SU-DHL-6 (cell line): Measurements from ENCODE around the gene GRAMD1A.
"Not testable (repeated sequence)": the region's sequence is repeated elsewhere in the genome, so short reads cannot be mapped to it uniquely, and the experiment has no call there.

ENCODE experiments used
- H2AFZ ChIP-seq: fragments of 200-600 bp; sonication (generic); 2 replicates; pipeline ENCODE4 v1.6.1; 2014; ENCODE audit warnings: low read depth, mild to moderate bottlenecking, moderate library complexity, mixed read lengths, antibody characterized with exemption, low read length; ENCODE audit not compliant: severe bottlenecking
- H3F3A ChIP-seq: fragments of 200-600 bp; shearing (Covaris generic); 2 replicates; pipeline ENCODE4 v1.6.0; 2016; ENCODE audit warnings: antibody characterized with exemption, mild to moderate bottlenecking; ENCODE audit not compliant: insufficient read depth
- H3K27ac ChIP-seq: fragments of 200-600 bp; sonication (generic); 2 replicates; pipeline ENCODE4 v1.5.1; 2016; ENCODE audit warnings: low read depth, mild to moderate bottlenecking, low read length, moderate library complexity, mixed read lengths
- H3K27me3 ChIP-seq: fragments of 200-600 bp; sonication (generic), shearing (Covaris generic); 2 replicates; pipeline ENCODE4 v1.6.0; 2014; ENCODE audit warnings: mild to moderate bottlenecking, low read length
- H3K36me3 ChIP-seq: fragments of 200-600 bp; sonication (generic); 2 replicates; pipeline ENCODE4 v1.6.1; 2014; ENCODE audit warnings: mild to moderate bottlenecking, low read length, mixed read lengths
- H3K4me2 ChIP-seq: fragments of 300-600, 200-600 bp; shearing (Covaris generic), sonication (generic); 2 replicates; pipeline ENCODE4 v1.6.0; 2014; ENCODE audit warnings: low read length, low read depth, mild to moderate bottlenecking; ENCODE audit not compliant: poor library complexity, severe bottlenecking
- H3K4me3 ChIP-seq: fragments of 200-600 bp; sonication (generic); 2 replicates; pipeline ENCODE4 v1.5.1; 2014; ENCODE audit warnings: antibody characterized with exemption, low read length, mild to moderate bottlenecking, mixed read lengths; ENCODE audit not compliant: insufficient read depth, poor library complexity, severe bottlenecking
- H3K79me2 ChIP-seq: fragments of 200-600 bp; sonication (generic); 2 replicates; pipeline ENCODE4 v1.6.1; 2014; ENCODE audit warnings: mild to moderate bottlenecking, low read length, moderate library complexity; ENCODE audit not compliant: insufficient read depth
- H3K9ac ChIP-seq: fragments of 200-600 bp; sonication (generic); 2 replicates; pipeline ENCODE4 v1.7.0; 2014; ENCODE audit warnings: mild to moderate bottlenecking, low read length
- H3K9me2 ChIP-seq: fragments of 200-600 bp; sonication (generic); replicated peaks from 2 replicates; pipeline ENCODE4 v1.6.1; 2014; ENCODE audit warnings: low read length; ENCODE audit not compliant: insufficient read depth
- H3K9me3 ChIP-seq: fragments of 200-600 bp; sonication (generic); 2 replicates; pipeline ENCODE4 v1.6.1; 2014; ENCODE audit warnings: low read length, mixed read lengths; ENCODE audit not compliant: insufficient read depth
- H4K20me1 ChIP-seq: fragments of 200-600 bp; sonication (generic); 2 replicates; pipeline ENCODE4 v1.6.1; 2014; ENCODE audit warnings: low read depth, mild to moderate bottlenecking, antibody characterized with exemption, low read length, moderate library complexity, mixed read lengths
- CTCF ChIP-seq: fragments of 200-600 bp; sonication (generic); IDR thresholded peaks from one replicate; pipeline ENCODE4 v1.5.1; 2017; ENCODE audit warnings: antibody characterized with exemption, mild to moderate bottlenecking, low read length, moderate library complexity; ENCODE audit not compliant: insufficient read depth, poor library complexity, severe bottlenecking
- EZH2phosphoT487 ChIP-seq: fragments of 200-600 bp; sonication (generic), shearing (Covaris generic); conservative IDR thresholded peaks from 2 replicates; pipeline ENCODE4 v1.6.1; 2018; ENCODE audit warnings: mild to moderate bottlenecking, antibody characterized with exemption, low read length, moderate library complexity, mixed read lengths

The GRAMD1A gene

DNA sequence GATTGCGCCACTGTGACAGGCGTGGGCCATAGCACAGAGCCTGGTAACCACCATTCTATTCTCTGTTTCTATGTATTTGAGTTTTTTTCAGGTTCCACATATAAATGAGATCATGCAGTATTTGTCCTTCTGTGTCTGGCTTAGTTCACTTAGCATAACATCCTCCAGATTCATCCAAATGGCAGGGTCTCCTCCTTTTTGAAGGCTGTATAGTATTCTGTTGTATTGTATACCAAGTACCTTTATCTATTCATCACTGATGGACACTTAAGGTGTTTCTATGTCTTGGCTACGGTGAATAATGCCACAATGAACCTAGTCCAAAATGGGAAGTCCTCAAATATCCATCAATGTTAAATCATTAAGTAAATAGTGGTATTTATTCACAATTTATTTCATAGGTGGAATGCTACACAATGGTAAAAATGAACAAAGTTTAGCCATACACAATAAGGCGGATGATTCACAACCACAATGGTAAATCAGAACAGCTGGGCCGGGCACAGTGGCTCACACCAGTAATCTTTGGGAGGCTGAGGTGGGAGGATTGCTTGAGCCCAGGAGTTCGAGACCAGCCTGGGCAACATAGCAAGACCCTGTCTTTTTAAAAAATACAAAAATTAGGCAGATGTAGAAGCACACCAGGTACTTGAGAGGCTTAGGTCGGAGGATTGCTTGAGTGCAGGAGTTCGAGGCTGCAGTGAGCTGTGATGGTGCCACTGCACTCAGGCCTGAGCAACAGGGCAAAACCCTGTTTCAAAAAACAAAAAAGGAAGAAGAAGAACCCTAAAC lies 8.4 kb upstream of the GRAMD1A start:
- Histone ChIP-seq H3K27ac (no peak overlapping the region), H3K9ac (no peak overlapping the region), H3K9me2 (no peaks in the 10 kb centered on the region), H3K4me3 (no peak overlapping the region), H3F3A (no peaks in the 10 kb centered on the region), H4K20me1 (no peaks in the 10 kb centered on the region), H3K9me3 (no peaks in the 10 kb centered on the region), H3K36me3 (no peaks in the 10 kb centered on the region), H3K79me2 (no peaks in the 10 kb centered on the region), H3K4me2 (no peak overlapping the region), H2AFZ (no peak overlapping the region), H3K27me3 (no peaks in the 10 kb centered on the region)
- no peak for TF ChIP-seq CTCF

DNA sequence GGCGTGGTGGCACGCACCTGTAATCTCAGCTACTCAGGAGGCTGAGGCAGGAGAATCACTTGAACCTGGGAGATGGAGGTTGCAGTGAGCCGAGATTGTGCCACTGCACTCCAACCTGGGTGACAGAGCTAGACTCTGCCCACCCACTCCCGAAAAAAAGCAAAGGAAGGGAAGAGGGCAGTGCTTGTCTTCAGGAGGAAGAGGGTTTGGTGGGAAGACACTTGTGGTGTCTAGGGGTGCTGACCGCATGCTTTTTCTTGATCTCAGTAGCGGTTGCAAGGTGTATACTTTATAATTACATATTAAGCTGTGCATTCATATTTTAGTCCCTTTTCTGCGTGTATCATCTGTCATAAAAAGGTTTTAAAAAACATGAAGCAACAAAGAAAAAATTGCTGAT lies 7.5 kb upstream of the GRAMD1A start:
- not testable (repeated sequence) for H3K4me3 ChIP-seq

GRCh38 chr19:34994286-34994642 lies 5.9 kb upstream of the GRAMD1A start:
- Histone ChIP-seq H3K36me3 (no peaks in the 10 kb centered on the region), H3K27me3 (no peaks in the 10 kb centered on the region), H4K20me1 (no peaks in the 10 kb centered on the region), H3K4me3 (no peak overlapping the region), H3K9me2 (no peaks in the 10 kb centered on the region), H3K9ac (no peak overlapping the region), H3K79me2 (no peaks in the 10 kb centered on the region), H3K27ac (no peak overlapping the region), H3K4me2 (no peak overlapping the region), H2AFZ (no peak overlapping the region), H3K9me3 (no peaks in the 10 kb centered on the region), H3F3A (no peaks in the 10 kb centered on the region)
- TF ChIP-seq EZH2phosphoT487 (no peak), CTCF (no peak)

More for the DNA sequence above, 7.5 kb upstream of the GRAMD1A start:
- H3K4me2 ChIP-seq, H3K27ac ChIP-seq, H3K27me3 ChIP-seq, H3K36me3 ChIP-seq, H3K9me2 ChIP-seq, H2AFZ ChIP-seq, H4K20me1 ChIP-seq, H3K79me2 ChIP-seq, H3F3A ChIP-seq, H3K9ac ChIP-seq, H3K9me3 ChIP-seq: not testable (repeated sequence)

DNA sequence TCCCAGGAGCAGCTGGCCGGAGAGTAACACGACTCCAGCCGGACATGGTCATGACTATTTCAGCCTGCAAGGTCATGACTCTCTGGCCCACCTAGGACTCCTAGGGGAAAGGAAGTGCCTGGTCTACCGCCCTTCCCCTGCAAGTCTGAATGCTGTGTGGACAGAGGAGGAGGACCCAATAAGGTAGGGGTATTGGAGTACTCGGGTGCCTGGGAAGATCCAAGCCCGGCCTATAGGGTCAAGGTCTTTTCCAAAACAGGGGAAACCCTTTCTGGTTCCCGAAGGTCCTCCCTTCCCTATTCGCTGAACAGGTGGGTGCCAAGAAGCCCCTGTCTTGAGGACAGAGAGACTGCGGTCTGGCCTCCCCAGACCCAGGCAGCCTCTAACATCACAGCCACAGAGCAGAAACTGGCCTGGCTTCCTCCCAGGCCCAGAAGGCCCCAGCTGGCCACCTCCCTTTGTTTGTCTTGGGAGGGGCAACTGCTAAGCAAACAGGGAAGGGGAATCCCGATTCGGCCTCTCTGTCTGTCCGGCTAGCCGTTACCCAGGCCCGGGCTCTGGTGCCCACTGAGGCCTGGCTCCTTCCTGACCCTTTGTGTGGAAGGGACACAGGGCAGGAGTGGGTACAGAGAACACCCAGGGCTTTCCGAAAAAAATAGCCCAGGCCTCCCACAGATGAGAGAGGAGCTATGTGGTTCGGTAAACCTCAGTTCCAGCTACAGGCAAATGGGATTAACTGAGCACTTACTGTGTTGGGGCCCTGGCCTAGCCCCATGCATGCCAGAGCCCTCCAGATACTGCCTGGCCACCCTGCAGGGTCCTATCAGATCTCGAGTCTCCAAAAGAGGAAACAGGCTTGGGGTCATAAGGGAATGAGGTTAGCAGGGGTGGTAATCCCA lies 5.2 kb upstream of the GRAMD1A start:
- Histone ChIP-seq H2AFZ (no peak overlapping the region), H3F3A (no peaks in the 10 kb centered on the region), H3K27ac (no peak overlapping the region), H3K79me2 (no peaks in the 10 kb centered on the region), H4K20me1 (no peaks in the 10 kb centered on the region), H3K4me2 (no peak overlapping the region), H3K9ac (no peak overlapping the region), H3K9me3 (no peaks in the 10 kb centered on the region), H3K27me3 (no peaks in the 10 kb centered on the region), H3K36me3 (no peaks in the 10 kb centered on the region), H3K4me3 (no peak overlapping the region), H3K9me2 (no peaks in the 10 kb centered on the region)
- TF ChIP-seq EZH2phosphoT487 (no peak), CTCF (no peak)
